GM23248 (cell line): Measurements from ENCODE around the gene ZNF717.
"Not testable (repeated sequence)": the region's sequence is repeated elsewhere in the genome, so short reads cannot be mapped to it uniquely, and the experiment has no call there.

Experiments used
- EZH2 ChIP-seq: fragments of 200-600 bp; sonication (generic); IDR thresholded peaks from 2 replicates; pipeline ENCODE4 v1.6.1; 2018; ENCODE audit warnings: antibody characterized with exemption, mild to moderate bottlenecking; ENCODE audit not compliant: insufficient read depth, poor library complexity, severe bottlenecking
- EZH2phosphoT487 ChIP-seq: fragments of 200-600 bp; sonication (generic); IDR thresholded peaks from 2 replicates; pipeline ENCODE4 v1.6.1; 2018; ENCODE audit warnings: antibody characterized with exemption, moderate library complexity, mild to moderate bottlenecking, low read depth; ENCODE audit not compliant: insufficient read depth

- not testable (repeated sequence) for TF ChIP-seq EZH2
- 0 out of 2 replicates have a peak, but pooled peaks have one; percentile 21 for TF ChIP-seq EZH2phosphoT487
Measured at GRCh38 chr3:75816287-75817180, 31.2 kb upstream of the ZNF717 start.
